ENCODE measurements around the gene FHL1.
"Not testable (repeated sequence)": the region's sequence is repeated elsewhere in the genome, so short reads cannot be mapped to it uniquely, and the experiment has no call there.

The FHL1 gene

DNA sequence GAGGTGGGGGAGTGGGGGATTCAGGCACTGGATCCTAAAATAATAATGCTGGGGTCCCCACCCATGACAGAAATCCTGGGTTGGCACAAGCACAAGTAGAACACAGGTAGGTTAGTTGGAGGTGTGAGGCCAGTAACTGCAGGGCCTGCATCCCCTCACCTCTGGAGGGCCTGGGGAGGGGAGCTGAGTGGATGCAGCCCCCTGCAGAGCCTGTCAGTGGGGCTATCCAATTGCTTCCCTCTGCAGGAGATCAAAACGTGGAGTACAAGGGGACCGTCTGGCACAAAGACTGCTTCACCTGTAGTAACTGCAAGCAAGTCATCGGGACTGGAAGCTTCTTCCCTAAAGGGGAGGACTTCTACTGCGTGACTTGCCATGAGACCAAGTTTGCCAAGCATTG, 60.2 kb downstream of the FHL1 start:
- no peak for DNase-seq (ENCODE audit: low read depth in 2 of 2, low spot score in 1 of 2)

- no peak for DNase-seq (ENCODE audit: low read depth in 2 of 2, low spot score in 1 of 2)
Measured at GRCh38 chrX:136209016-136209738, 61.8 kb downstream of the FHL1 start.

DNA sequence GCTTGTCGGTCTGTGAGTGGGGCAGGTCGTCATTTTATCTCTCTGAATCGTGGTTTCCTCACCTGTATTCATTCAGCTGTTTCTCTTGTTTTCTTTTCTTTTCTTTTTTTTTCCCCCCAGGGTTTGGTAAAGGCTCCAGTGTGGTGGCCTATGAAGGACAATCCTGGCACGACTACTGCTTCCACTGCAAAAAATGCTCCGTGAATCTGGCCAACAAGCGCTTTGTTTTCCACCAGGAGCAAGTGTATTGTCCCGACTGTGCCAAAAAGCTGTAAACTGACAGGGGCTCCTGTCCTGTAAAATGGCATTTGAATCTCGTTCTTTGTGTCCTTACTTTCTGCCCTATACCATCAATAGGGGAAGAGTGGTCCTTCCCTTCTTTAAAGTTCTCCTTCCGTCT, 62.4 kb downstream of the FHL1 start:
- no peak for DNase-seq (ENCODE audit: low read depth in 2 of 2, low spot score in 1 of 2)

DNA sequence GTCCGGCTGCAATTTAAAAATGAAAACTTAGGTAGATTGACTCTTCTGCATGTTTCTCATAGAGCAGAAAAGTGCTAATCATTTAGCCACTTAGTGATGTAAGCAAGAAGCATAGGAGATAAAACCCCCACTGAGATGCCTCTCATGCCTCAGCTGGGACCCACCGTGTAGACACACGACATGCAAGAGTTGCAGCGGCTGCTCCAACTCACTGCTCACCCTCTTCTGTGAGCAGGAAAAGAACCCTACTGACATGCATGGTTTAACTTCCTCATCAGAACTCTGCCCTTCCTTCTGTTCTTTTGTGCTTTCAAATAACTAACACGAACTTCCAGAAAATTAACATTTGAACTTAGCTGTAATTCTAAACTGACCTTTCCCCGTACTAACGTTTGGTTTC, 62.9 kb downstream of the FHL1 start:
- no peak for DNase-seq (ENCODE audit: low read depth in 2 of 2, low spot score in 1 of 2)

DNA sequence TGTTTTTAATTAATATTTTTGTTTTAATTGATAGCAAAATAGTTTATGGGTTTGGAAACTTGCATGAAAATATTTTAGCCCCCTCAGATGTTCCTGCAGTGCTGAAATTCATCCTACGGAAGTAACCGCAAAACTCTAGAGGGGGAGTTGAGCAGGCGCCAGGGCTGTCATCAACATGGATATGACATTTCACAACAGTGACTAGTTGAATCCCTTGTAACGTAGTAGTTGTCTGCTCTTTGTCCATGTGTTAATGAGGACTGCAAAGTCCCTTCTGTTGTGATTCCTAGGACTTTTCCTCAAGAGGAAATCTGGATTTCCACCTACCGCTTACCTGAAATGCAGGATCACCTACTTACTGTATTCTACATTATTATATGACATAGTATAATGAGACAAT, 63.5 kb downstream of the FHL1 start:
- no peak for DNase-seq (ENCODE audit: low read depth in 2 of 2, low spot score in 1 of 2)

DNA sequence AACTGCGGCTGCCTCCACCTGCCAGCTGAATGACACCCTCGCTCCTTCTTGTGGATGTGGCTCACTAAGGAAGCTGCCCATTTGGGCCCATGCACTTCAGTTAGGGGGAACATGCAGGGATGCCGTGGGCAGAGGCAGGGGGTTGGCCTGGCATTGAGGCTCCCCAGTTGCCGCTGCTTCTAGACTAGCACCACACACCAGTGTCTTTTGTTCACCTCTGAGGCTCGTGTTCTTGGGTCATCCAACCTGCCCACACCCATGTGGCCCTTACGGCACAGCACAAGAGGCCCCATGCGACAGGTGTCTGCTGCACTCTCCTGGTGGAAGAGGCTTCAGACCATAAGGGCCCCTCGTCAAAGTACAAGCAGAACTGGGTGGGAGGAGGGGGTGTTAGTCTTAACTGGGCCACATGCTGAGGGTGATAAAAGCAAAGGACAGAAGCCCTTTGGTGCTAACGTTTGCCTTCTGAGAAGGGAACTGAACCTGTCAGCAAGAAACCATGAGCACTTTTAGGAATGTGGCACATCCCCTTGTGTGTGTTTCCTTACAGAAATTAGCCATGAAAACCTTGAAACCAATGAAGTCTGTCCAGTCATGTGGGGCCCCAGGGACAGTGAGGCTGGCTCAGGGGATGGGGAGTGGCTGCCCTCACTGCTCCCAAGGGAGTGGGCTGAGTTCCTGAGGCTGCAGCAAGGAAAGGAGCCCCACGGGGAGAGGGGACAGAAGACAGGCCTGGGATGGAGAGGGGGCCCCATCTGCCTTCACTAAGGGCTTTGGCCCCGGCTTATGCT, 64.6 kb downstream of the FHL1 start:
- DNase-seq (ENCODE audit: low read depth in 2 of 2, low spot score in 1 of 2) = no peak

DNA sequence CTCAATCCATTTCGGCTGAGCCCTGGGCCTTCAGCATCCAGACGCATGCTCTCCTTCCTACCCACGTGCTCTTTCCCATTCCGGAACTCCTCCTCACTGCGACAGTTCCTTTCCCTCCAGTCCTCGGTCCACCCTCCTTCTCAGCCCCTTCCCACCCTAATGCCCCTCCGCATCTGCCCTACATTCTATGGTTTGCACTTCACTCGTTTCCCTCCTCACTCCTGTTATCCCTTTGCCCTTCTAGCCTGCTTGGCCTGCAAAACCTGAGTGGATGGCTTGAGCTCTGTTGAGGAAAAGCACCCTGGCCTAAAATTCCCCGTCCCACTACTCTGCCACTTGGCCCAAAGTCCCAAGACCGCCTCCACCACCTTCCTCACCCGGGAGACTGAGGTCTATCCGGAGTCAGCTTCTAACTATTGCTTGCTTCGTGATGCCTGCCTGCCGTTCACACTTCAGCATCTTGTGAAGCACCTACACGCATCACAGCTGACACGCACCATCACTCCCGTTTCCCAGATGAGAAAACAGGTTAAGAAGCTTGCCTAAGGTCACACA, 65.3 kb downstream of the FHL1 start:
- no peak for DNase-seq (ENCODE audit: low read depth in 2 of 2, low spot score in 1 of 2)

DNA sequence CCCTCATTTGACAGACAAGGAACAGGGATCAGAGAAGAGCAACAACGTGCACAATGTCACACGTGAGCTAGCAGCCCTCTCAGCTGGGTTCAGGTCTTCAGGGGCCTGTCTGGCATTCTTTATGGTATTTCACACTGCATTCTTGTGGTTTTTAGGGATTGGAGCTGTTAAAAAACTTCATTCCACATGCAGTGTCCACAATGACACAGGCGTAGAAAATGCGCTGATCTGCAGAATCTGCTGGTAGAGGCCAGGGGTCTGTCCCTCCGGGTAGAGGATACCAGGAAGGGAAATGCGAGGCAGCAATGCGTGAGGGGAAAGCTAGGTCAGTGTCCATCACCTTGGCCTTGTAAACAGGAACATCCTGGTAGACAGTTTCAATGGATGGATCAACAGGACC, 67.2 kb downstream of the FHL1 start:
- no peak for DNase-seq (ENCODE audit: low read depth in 2 of 2, low spot score in 1 of 2)

DNA sequence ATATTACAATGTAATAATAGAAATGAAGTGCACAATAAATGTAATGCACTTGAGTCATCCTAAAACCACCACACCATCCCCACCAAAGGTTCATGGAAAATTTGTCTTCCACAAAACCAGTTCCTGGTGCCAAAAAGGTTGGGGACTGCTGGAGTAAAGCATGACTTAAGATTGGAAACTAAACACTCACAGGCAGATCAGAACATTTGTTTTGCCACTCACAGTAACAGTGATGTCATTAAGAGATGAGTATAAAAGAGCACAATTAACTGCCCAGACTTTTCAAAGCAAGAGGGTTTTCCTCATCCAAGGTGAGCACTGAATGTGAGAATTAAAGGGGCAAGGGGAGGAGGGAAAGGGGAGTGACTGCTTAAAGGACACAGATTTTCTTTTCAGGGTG, 68.2 kb downstream of the FHL1 start:
- no peak for DNase-seq (ENCODE audit: low read depth in 2 of 2, low spot score in 1 of 2)

GRCh38 chrX:136219893-136220292, 72.6 kb downstream of the FHL1 start:
- DNase-seq (ENCODE audit: low read depth in 2 of 2, low spot score in 1 of 2) = no peak

GRCh38 chrX:136220540-136220939, 73.2 kb downstream of the FHL1 start:
- no peak for DNase-seq (ENCODE audit: low read depth in 2 of 2, low spot score in 1 of 2)

DNA sequence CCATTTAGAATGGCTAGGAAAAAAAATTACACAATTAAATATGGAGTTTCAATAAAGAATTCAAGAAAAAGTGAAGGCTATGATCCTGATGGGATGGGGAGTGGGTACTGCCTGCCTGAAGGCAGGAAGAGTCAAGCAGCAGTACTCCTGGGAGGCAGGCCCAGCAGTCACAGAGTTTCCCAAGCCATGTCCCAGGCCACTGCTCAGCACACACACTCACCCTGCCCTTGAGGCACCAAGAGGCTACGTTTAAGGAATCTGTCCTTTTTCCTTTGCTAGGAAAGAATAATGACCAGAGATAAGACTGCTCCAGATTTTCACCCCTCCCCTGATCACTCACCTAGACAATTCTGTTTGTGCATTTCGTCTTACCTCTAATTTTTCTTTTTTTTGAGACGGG, 73.6 kb downstream of the FHL1 start:
- DNase-seq (ENCODE audit: low read depth in 2 of 2, low spot score in 1 of 2) = no peak

- DNase-seq (ENCODE audit: low read depth in 2 of 2, low spot score in 1 of 2) = no peak
Measured at GRCh38 chrX:136221851-136222513, 74.6 kb downstream of the FHL1 start.

GRCh38 chrX:136227074-136227473, 79.7 kb downstream of the FHL1 start:
- DNase-seq (ENCODE audit: low read depth in 2 of 2, low spot score in 1 of 2) = no peak

DNA sequence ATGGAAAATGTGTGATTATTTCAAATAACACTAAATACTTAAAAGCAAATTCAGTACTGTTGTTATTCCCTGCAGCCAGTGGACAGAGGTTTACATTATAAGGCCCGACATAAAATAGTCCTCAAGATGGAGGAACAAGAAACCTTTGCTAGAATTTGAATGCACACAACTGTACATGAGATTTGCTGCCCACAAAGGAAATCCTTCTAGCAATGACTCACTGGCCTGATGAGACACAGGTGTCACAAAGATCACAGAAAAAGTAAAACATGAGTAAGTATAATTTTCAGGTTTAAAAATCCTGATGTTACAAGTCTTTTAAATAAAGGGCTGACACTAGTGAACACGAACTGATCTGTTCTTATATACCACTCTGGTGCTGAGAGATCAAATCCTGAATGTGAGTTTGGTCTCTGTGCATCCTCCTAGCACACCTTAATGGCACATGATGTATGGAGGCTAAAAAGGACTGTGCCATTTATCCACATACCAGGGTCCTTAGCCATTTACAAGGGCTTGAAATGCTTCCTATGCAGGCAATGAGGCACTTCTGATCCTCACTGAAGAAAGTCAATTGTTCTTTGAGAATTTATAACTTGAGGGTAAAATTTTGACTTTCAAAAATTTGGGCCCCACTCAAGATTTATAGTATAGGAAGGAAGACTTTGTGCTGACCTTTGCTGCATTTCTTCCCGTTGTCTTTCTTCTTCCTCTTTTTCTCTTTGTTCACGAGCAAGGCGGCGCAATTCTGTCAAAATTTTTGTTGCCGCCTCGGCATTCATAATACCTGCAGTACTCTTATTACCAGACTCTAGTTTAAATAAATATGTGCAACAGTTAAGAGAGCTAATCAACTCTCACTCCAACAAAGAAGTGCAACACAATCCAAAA, 80.9 kb downstream of the FHL1 start:
- no peak for DNase-seq (ENCODE audit: low read depth in 2 of 2, low spot score in 1 of 2)

- no peak for DNase-seq (ENCODE audit: low read depth in 2 of 2, low spot score in 1 of 2)
Measured at GRCh38 chrX:136228839-136229207, 81.5 kb downstream of the FHL1 start.

- no peak for DNase-seq (ENCODE audit: low read depth in 2 of 2, low spot score in 1 of 2)
Measured at GRCh38 chrX:136237074-136237473, 89.7 kb downstream of the FHL1 start.

DNA sequence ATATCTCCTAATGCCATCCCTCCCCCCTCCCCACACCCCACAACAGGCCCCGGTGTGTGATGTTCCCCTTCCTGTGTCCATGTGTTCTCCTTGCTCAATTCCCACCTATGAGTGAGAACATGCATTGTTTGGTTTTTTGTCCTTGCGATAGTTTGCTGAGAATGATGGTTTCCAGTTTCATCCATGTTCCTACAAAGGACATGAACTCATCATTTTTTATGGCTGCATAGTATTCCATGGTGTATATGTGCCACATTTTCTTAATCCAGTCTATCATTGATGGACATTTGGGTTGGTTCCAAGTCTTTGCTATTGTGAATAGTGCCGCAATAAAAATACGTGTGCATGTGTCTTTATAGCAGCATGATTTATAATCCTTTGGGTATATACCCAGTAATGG, 90.5 kb downstream of the FHL1 start:
- DNase-seq (ENCODE audit: low read depth in 2 of 2, low spot score in 1 of 2) = not testable (repeated sequence)

DNA sequence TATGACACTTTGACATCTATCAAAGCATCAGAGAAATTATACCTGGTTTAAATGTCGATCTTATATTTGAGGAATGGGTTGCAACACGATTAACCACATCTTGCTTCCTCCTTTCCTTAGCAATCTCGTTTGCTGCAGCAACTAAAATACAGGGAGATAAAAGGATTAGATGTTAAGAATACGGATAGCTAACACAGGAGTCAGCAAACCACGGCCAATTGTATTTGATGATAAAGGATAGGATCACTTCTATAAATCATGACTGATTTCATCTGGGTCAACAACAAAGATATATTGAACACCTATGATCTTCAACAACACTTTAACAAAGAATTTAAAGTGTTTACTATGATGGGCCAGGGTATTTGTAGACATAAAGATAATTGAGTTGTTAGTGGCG, 98.9 kb downstream of the FHL1 start:
- DNase-seq (ENCODE audit: low read depth in 2 of 2, low spot score in 1 of 2) = no peak

DNA sequence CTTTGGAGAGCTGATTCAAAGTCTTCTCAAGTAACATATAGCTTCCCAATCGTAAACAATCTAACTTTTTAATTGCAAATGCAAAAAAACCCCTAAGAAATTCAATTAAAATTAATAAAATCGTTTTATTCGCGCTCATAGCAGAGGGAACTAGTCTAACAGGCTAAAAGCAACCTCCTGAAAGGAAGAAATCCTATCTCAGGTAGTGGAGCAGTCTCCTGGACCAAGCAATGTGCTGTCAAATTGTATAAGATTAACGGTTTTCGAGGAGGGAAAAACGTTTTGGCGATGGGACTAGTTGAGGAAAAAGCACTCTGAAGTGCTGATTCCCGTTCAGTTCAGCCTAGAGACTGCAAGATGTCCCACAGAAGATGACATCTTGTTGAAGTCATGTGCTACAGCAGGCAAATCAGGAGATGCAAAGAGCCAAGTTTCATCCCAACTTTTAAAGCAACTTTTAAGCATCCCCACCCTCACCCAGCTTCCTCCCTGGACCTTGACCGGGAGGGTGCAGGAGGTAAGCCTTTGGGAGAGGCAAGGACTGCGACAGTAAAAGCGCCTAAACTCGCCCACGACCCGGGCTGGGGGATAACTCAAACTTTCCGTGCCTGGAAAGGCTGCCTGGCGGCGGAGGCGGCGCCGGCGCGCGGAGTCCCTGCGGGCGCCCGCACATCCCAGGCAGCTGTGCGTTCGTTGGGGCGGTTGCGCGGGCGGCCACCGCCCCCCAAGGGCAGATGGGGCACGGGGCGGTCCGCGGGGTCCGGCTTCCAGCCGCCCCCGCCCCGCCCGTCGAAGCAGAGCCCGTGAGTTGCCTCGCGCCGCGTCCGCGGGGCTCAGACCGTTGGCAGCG, 103.1 kb downstream of the FHL1 start:
- DNase-seq (ENCODE audit: low read depth in 2 of 2, low spot score in 1 of 2) = peak in 1 of 2 donors; percentile 5
